HG02885 (cell line): ENCODE measurements around the gene ITPA.
"Not testable (repeated sequence)": the region's sequence is repeated elsewhere in the genome, so short reads cannot be mapped to it uniquely, and the experiment has no call there.

ENCODE experiments used
- ATAC-seq: cut with Tn5 transposase; IDR thresholded peaks from one replicate; pipeline ENCODE4 v1.9.1; 2021; ENCODE audit warnings: mild to moderate bottlenecking; ENCODE audit not compliant: unreplicated experiment, poor library complexity

Gene ITPA

GRCh38 chr20:3172933-3173609 lies 36.2 kb upstream of the ITPA start, which contains the start of gene LZTS3:
Gene LZTS3 (minus strand): TSS chr20:3173549. CDS start chr20:3167163, 6,386 bp downstream.
- ATAC-seq = peak; percentile 86

- ATAC-seq = peak; percentile 35
Observed at GRCh38 chr20:3173610-3174441, 35.5 kb upstream of the ITPA start.

GRCh38 chr20:3174442-3175261 lies 34.6 kb upstream of the ITPA start:
- ATAC-seq = no peak

- no peak for ATAC-seq
Observed at GRCh38 chr20:3175270-3175669, 34.0 kb upstream of the ITPA start.

- no peak for ATAC-seq
Observed at GRCh38 chr20:3177746-3178485, 31.4 kb upstream of the ITPA start.

- no peak for ATAC-seq
Observed at GRCh38 chr20:3180319-3180718, 29.0 kb upstream of the ITPA start.

DNA sequence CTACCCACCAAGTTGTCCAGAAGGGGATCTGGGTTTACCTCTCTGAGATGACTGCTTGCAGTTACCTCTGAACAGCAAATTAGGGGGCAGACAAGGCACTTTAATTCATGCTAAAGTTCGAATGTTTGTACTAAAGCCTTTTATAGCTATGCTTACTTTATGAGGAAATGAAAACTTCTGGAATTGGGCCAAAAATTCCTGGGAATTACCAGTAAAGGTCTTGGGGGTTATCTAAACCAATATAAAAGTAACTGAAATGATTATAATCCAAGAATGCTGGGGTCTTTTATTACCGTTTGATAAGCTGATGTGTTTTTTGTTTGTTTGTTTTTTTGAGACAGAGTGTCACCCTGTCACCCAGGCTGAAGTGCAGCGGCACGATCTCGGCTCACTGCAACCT lies 28.0 kb upstream of the ITPA start:
- ATAC-seq = no peak

DNA sequence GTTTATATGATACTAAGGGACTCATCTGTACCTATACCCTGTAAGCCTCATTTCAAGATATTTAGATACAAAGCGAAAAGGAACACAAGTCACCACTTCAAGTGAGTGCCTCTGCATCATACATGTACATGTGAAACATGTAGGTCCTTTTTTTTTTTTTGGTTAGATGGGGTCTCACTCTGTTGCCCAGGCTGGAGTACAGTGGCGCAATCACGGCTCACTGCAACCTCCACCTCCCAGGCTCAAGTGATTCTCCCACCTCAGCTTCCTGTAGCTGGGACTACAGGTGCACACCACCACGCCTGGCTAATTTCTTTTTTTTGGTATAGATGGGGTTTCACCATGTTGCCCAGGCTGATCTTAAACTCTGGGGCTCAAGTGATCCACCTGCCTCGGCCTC lies 26.9 kb upstream of the ITPA start:
- ATAC-seq = not testable (repeated sequence)

- ATAC-seq = no peak
Observed at GRCh38 chr20:3183896-3184612, 25.2 kb upstream of the ITPA start.

DNA sequence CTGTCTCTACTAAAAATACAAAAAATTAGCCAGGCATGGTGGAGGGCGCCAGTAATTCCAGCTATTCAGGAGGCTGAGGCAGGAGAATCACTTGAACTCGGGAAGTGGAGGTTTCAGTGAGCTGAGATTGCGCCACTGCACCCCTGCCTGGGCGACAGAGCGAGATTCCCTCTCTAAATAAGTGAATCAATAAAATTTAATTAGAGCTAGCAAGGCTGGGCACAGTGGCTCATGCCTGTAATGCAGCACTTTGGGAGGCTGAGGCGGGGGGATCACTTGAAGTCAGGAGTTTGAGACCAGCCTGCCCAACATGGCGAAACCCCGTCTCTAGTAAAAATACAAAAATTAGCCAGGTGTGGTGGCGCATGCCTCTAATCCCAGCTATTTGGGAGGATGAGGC lies 21.4 kb upstream of the ITPA start:
- not testable (repeated sequence) for ATAC-seq

DNA sequence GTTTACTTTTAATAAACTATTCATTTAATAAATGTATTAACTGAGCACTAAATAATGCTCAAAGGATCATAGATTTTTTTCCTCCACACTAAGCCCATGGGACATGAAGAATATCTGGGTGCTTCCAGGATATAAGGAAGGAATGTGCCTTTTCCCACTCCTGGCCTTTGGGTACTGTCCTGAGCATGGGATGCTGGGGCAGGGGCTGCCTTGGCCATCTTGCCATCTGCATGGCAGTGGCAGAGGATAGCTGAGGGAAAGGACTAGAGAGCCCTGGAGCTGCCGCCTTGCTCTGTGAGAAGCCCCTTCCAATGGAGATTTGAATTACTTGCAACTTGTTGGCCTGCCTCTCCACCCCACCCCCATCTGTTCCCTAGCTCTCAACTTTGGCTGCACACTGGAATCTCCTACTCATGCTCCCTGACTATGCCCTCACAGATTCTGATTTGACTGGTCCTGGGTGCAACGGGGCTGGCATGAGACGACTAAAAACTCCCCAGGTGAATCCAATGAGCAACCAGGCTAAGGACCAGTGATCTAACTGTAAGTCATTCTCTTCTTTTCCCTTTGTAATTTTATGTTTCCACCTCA lies 20.4 kb upstream of the ITPA start:
- no peak for ATAC-seq

GRCh38 chr20:3189561-3190131 lies 19.7 kb upstream of the ITPA start:
- ATAC-seq = no peak

- no peak for ATAC-seq
Observed at GRCh38 chr20:3190681-3191111, 18.6 kb upstream of the ITPA start.

DNA sequence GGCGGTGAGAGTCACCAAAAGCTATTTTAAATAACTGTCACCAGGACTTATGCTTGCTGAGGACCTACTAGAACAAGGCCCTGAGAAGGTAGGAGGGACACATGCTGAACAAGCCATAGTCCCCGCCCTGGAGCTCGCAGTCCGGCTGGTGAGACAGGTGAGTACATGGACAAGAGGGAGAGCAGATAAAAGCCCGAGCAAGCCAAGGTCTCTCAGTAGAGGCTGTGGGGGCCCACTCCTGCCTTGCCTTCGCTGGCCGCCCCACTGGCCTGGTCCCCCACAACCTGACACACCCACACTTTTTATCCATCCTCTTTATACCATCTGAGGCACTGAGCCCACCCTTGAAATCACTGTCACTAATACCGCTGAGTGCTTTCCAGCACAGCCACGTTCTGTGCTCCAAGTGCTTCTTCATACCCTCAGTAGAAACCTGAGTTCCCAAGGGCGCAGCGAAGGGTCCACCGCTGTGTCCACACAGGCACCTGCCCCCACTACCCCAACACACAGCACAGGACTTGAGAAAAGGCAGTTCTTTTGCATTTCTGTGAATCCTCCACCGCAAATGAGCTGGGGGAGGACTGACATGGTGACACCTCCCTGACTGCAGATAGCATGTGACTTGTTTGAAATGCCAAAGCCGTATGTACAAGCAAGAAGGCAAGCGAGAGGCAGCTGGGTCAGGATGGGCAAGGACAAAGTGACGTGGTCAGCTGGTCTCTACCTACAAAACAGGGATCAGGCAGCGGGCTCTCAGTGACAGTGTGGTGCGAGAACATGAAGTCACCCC lies 16.9 kb upstream of the ITPA start:
- ATAC-seq = no peak

DNA sequence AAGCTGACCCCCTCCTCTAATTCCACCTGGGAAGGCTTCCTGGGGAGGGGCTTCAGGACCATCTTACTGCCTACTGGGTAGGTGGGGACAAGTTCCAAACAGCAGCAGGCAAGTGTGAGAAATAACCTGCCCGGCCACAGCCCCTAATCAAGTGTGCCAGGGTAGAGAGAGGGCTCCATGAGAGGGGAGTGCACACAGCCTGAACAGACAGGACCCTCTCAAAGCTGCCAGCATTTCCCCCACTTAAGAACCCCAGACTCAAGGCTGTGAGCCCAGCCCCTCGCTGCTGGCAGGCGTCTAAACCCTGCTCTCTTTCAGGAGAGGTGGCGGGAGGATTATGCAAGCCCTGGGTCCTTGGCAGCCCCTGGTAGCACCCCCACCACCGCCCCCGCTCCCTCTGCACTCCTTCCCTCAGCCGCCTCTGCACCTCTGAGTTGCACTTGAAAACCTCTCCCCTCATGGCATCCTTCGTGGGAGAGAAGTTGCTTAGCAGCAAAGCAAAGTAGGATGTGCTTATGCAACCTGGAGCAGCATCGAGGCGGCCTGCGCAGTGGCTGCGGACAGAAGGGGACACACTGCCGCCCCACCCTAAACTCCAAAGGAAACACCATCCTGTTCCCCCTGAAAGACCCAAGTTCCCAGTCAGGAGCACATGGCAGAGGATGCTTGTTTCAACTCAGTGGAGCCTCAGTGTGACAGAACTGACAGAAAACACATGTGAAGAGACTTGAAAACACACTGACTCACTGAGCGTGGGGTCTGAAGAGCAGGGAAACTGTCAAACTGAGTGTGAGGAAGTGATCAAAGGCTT lies 15.3 kb upstream of the ITPA start:
- ATAC-seq = no peak

DNA sequence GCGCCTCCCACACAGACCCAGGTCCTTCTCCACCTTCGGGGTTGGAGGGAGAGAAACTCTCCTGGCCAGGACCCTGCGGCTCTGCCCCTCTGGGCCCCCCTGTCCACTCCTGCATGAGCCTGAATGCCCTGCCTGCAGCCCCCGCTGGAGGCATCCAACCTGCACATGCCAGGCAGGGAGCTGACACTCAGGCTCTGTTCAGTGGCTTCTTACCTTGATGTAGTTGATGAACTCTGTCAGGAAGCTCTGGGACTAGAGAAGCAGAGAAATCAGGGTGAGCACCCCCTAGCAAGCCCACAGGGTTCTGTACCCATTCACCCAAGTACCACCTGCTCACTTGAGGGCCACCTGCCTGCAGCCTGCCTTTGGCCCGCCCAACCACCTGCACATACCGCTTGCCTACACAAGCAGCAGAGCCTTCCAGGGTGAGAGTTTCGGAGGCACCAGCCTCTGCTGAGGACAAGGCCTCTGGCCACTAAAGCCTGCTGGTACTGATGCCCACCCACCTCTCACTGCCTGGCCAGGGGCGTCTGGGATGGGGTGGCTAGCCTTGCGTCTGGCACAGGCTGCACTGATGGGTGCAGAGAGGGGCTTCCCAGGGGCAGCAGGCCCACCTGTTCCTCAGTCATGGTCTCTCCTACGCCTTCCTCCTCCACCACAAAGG lies 14.5 kb upstream of the ITPA start:
- ATAC-seq = no peak
